ENCODE results near the gene GPNMB.
"Not testable (repeated sequence)": the region's sequence is repeated elsewhere in the genome, so short reads cannot be mapped to it uniquely, and the experiment has no call there.

Gene GPNMB

GRCh38 chr7:23246555-23246954, at the start of gene GPNMB:
Gene GPNMB (plus strand): TSS chr7:23246775. CDS start chr7:23246858, 83 bp downstream.
- DNase-seq (ENCODE audit: low spot score) = peak; percentile 80

- DNase-seq (ENCODE audit: low spot score) = not testable (repeated sequence)
These were observed 48.8 kb upstream of the GPNMB start for GRCh38 chr7:23197745-23198144.

DNA sequence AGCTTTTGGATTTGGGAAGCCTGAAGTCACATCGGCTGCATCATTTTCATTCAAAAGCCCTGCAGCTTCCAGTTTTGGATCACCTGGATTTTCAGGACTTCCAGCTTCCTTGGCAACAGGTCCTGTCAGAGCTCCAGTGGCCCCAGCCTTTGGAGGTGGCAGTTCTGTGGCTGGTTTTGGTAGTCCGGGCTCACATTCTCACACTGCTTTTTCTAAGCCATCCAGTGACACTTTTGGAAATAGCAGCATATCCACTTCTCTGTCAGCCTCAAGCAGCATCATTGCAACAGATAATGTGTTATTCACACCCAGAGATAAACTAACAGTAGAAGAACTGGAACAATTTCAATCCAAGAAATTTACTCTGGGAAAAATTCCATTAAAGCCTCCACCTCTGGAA, 46.2 kb upstream of the GPNMB start:
- DNase-seq (ENCODE audit: low spot score) = no peak

GRCh38 chr7:23204241-23204640, 42.3 kb upstream of the GPNMB start:
- DNase-seq (ENCODE audit: low spot score) = no peak

GRCh38 chr7:23205577-23205908, 41.0 kb upstream of the GPNMB start:
- DNase-seq (ENCODE audit: low spot score) = no peak

DNA sequence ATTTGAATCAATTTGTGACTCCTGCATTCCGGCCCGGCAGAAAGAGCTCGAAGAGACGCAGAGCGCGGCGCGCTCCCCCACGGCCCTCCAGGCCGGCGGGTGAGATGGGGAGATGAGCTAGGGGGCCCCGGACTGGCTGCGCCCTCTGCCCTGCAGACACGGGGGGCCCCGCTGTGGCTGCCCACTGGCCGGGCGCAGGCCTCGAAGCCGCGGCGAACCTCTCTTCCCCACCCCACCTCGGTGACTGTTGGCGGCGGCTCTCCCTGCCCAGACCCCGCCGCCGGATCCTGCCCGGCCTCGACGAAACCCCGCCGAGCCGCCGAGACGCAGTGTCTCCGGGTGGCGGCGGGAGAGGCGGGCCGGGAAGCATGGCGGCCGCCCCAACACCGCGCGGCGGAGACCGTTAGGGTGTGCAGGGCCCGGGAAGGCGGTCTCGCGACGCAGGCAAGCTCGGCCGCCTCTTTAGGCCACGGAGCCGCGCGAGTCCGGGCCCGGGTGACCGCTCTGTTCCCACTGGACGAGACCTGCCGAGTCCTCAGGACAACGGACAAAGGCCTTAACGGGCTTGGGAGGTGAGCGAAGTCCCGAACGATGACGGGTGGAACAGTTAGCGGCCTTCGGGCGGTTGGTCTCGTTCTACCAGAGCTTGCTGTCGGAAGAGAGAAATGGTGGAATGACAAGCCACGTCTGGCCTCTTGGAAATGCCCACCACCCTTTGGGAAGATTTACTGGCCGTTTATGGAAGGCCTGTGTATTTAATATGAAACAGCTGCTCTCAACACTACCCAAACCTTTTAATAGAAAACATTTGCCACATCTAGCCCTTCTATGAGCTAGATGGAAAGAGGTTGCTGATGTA, 40.4 kb upstream of the GPNMB start:
- DNase-seq (ENCODE audit: low spot score) = no peak

DNA sequence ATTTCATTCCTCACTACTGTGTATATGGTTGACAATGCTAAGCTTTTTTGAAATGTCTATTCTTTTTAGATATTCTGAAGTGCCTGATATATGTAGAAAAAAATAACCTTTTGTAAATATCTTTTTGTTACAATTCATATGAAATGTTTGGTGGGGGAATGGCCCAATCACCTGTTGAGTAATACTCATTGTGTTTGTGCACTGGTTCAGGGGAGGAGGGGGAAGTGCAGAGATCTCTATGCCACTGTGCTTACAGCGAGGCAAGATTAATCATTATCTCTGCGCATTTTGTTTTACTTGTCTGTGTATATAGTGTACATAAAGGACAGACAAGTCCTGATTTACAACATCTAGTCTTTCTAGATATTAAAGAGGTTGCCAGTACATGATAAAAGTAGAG, 39.6 kb upstream of the GPNMB start:
- DNase-seq (ENCODE audit: low spot score) = no peak

- no peak for DNase-seq (ENCODE audit: low spot score)
These were observed 38.7 kb upstream of the GPNMB start for GRCh38 chr7:23207884-23208283.

DNA sequence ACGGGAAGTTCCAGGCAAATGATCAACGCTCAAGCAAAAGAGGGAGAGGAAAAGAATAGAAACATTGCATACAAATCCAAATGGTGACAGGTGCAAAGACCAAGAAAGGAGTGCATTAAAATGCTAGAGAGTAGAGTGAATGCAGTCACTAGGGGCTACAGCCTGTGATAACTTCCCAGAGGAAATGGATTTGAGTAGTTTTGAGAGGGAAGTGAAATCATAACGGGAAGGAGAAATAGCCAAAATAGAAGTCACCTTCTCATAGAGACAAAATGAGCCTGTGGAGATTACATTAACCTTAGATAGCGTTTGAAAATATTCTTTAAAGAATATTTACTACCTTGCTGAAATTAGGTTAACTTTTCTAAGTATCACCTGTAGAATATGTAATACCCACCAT, 38.3 kb upstream of the GPNMB start:
- DNase-seq (ENCODE audit: low spot score) = no peak

- DNase-seq (ENCODE audit: low spot score) = no peak
These were observed 36.1 kb upstream of the GPNMB start for GRCh38 chr7:23210506-23210905.

GRCh38 chr7:23211589-23211988, 35.0 kb upstream of the GPNMB start:
- DNase-seq (ENCODE audit: low spot score) = no peak

DNA sequence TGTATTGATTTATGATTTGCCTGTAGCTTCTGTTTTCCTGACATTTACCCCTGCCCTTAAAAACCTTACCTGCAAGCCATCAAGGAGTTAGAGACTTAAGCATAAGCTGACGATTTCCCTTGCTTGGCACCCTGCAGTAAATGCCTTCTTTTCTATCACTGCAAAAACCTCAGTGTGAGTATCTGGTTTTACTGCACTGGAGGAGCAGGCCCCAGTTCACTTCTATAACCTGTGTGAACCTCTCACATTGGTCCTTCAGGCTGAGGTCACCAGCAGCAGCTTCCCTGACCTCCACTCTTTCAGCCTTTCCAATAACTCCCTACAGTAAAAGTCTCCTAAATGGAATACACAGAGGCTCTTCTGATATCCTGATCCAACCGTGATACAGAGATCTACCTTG, 34.2 kb upstream of the GPNMB start:
- no peak for DNase-seq (ENCODE audit: low spot score)

DNA sequence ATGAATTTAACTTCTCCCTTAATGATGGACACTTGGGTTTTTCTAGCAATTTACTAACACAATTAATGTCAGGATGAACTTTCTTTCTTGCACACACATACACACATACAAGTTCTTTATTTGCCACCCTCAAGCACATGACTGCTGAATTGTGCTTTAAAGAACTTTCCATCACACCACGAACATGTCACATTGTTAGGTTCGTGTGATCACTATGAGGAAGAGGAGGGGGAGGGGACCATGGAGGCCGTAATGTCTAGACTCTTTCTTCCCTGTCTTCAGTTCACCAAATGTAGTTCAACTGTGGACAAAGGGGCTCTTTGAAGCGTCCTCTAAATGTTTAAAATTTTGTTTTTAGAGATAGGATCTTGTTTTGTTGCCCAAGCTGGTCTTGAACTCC, 33.7 kb upstream of the GPNMB start:
- DNase-seq (ENCODE audit: low spot score) = no peak

GRCh38 chr7:23213755-23214154, 32.8 kb upstream of the GPNMB start:
- DNase-seq (ENCODE audit: low spot score) = no peak

DNA sequence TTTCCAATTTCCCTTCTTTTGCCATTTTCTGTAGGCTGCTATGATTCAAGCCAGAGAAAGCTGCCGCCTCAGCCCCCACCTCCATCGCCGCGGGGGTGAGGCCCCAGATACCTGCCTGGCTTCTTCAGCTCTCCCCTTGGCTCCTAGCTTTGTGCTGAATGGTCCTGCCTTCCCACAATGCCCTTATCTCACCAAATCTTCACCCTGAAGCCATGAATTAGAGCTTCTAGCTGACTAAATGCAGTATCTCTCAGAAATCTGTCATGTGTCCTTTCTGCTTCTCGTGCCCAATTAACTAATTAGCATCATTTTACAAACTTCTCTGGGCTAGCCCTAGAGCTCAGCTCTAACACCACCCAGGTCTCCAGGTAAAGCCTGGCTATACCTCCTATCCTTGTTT, 32.2 kb upstream of the GPNMB start:
- DNase-seq (ENCODE audit: low spot score) = no peak

GRCh38 chr7:23214938-23215337, 31.6 kb upstream of the GPNMB start:
- no peak for DNase-seq (ENCODE audit: low spot score)

GRCh38 chr7:23216021-23216420, 30.6 kb upstream of the GPNMB start:
- no peak for DNase-seq (ENCODE audit: low spot score)

DNA sequence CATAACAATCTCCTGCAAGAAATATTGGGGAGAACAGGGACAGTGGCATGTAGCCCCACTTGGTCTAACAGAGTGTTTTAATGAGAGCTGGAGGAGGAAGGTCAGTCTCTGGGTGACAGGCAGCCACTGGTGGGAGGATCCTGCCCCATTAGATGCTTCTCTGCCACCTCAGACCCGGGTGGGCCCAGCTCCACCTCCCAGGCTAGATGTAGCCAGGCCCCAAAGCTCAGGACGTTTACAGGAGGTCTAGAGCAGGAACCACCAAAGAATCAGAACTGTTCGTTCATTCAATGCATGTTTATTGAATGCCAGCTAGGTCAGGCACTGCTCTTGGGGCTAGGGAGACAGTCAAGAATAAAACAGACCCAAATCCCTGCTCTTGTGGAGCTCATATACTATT, 28.4 kb upstream of the GPNMB start:
- no peak for DNase-seq (ENCODE audit: low spot score)

- no peak for DNase-seq (ENCODE audit: low spot score)
These were observed 25.8 kb upstream of the GPNMB start for GRCh38 chr7:23220690-23221305.

DNA sequence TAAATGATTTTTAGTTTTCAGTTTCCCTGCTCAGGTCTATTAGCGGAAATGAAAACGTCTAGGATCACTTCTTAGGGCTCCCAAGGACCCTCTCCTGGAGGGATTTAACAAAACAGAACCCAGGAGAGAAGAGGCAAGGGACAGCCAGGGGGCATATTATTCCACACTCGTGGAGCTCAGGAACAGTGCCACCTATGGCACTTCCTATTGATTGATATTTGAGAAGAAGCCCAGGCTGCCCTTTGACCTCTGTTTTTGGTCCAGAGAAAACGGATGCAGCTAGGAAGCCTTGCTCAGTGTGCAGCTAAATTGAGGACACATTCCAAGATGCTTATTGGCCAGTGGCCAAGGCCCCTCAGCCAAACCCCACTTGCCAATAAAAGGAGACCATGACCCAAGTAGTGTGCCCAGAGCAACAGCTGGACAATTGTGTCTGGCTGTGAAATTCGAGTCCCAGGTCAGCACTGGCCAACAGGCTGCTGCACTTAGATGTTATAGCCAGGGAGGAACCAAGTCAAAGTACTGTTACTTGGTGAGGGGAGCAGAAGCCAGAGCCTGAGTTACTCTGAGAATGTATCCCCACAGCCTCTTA, 24.0 kb upstream of the GPNMB start:
- no peak for DNase-seq (ENCODE audit: low spot score)

DNA sequence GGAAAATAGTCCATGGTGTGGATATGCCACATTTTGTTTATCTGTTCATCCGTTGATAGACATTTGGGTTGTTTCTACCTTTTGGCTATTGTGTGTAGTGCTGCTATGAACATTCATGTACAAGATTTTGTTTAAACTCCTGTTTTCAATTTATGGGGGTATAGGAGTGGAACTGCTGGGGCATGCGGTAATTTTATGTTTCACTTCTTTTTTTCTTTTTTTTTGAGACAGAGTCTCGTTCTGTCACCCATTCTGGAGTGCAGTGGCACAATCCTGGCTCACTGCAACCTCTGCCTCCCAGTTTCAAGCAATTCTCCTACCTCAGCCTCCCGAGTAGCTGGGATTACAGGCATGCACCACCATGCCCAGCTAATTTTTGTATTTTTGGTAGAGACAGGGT, 22.2 kb upstream of the GPNMB start:
- not testable (repeated sequence) for DNase-seq (ENCODE audit: low spot score)

DNA sequence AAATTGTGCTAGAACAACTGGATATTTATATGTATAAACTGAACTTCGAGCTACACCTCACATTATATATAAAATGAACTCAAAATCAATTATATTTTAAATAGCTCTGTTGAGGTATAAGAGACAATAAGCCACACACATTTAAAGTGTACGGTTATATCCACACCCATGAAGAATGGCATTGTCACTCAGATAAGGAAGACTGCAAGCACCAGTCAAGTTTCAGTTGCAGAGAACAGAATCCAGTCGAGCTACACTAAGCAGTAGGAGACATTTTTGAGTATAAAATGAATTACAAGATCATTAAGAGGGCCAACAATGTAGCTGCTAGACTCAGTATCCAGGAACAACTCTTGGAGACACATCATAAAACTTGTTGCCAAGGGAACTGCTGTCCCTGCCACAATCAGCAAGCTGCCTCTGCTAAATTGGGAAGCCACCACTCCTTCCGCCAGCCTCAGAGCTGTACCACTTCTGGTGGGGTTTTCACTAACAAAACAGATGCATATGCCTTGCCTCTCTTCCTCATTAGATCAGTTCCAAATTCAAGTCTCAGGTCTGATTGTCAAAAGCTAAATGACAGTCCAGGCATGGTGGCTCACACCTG, 19.6 kb upstream of the GPNMB start:
- DNase-seq (ENCODE audit: low spot score) = no peak

- DNase-seq (ENCODE audit: low spot score) = no peak
These were observed 18.2 kb upstream of the GPNMB start for GRCh38 chr7:23228412-23228811.
